DOHH2 (cell line): Measurements from ENCODE around the gene CFAP221.

Experiments
- H3F3A ChIP-seq: fragments of 200-600 bp; sonication (generic), shearing (Covaris generic); 2 replicates; pipeline ENCODE4 v1.6.0; 2016; ENCODE audit warnings: antibody characterized with exemption, mild to moderate bottlenecking; ENCODE audit not compliant: control insufficient read depth, insufficient read depth
- H3K27ac ChIP-seq: fragments of 200-600 bp; sonication (generic); 2 replicates; pipeline ENCODE4 v1.5.1; 2014; ENCODE audit warnings: low read depth, mild to moderate bottlenecking, low read length, moderate library complexity
- H3K27me3 ChIP-seq: fragments of 200-600 bp; sonication (generic); 2 replicates; pipeline ENCODE4 v1.6.1; 2014; ENCODE audit warnings: mild to moderate bottlenecking, low read length, mixed read lengths; ENCODE audit not compliant: control insufficient read depth
- H3K36me3 ChIP-seq: fragments of 200-600 bp; sonication (generic); 2 replicates; pipeline ENCODE4 v1.6.1; 2014; ENCODE audit warnings: mild to moderate bottlenecking, low read length, moderate library complexity, mixed read lengths; ENCODE audit not compliant: control insufficient read depth
- H3K4me1 ChIP-seq: fragments of 200-600 bp; sonication (generic); 2 replicates; pipeline ENCODE4 v1.6.1; 2014; ENCODE audit warnings: mild to moderate bottlenecking, low read length, mixed read lengths; ENCODE audit not compliant: control insufficient read depth
- H3K4me2 ChIP-seq: fragments of 200-600 bp; sonication (generic); 2 replicates; pipeline ENCODE4 v1.6.0; 2014; ENCODE audit warnings: mild to moderate bottlenecking, low read length, moderate library complexity
- H3K4me3 ChIP-seq: fragments of 200-600 bp; sonication (generic); 2 replicates; pipeline ENCODE4 v1.5.1; 2014; ENCODE audit warnings: mild to moderate bottlenecking, low read length, mixed read lengths
- H3K79me2 ChIP-seq: fragments of 200-600 bp; sonication (generic); 2 replicates; pipeline ENCODE4 v1.6.1; 2014; ENCODE audit warnings: mild to moderate bottlenecking, low read length, mixed read lengths; ENCODE audit not compliant: control insufficient read depth
- H3K9me2 ChIP-seq: fragments of 200-600 bp; sonication (generic); replicated peaks from 2 replicates; pipeline ENCODE4 v1.6.1; 2014; ENCODE audit warnings: mild to moderate bottlenecking, low read length, mixed read lengths; ENCODE audit not compliant: control insufficient read depth
- H3K9me3 ChIP-seq: fragments of 200-600 bp; sonication (generic); 2 replicates; pipeline ENCODE4 v1.6.1; 2014; ENCODE audit warnings: antibody characterized with exemption, low read length, mixed read lengths; ENCODE audit not compliant: control insufficient read depth, insufficient read depth
- H4K20me1 ChIP-seq: fragments of 200-600 bp; sonication (generic); 2 replicates; pipeline ENCODE4 v1.6.0; 2014; ENCODE audit warnings: low read depth, mild to moderate bottlenecking, antibody characterized with exemption, low read length, moderate library complexity; ENCODE audit not compliant: control insufficient read depth, insufficient read depth
- CTCF ChIP-seq: fragments of 200-600 bp; sonication (generic); IDR thresholded peaks from one replicate; pipeline ENCODE4 v1.5.1; 2014; ENCODE audit warnings: antibody characterized with exemption, mild to moderate bottlenecking, low read depth, low read length; ENCODE audit not compliant: poor library complexity, severe bottlenecking
- EZH2phosphoT487 ChIP-seq: fragments of 200-600 bp; sonication (generic); IDR thresholded peaks from 2 replicates; pipeline ENCODE4 v1.6.1; 2017; ENCODE audit warnings: borderline replicate concordance, mild to moderate bottlenecking, antibody characterized with exemption, low read length, moderate library complexity, mixed read lengths

CFAP221 gene

DNA sequence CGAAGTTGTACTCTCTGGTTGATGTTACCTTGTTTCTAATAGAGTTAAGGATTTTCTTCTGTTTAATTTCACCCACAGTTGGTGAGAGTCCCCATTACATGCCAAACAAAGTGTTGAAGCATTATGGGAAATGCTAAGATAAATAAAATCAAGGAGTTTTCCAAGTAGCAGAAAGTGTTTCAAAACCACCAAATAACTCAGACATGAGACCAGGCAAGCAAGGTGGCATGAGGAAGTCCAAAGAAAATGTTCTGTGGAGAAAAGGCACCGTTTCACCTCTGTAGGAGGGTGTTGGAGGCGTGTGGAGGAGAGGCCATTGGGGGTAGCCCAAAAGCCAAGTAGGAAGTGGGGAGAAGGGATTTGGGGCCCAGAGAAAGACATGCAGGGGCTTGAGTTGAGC, 8.7 kb downstream of the CFAP221 start:
- no peak overlapping the region for H3K27ac ChIP-seq
- H3K4me1 ChIP-seq, result no peaks in the 10 kb centered on the region
- no peak overlapping the region for H3K4me2 ChIP-seq
- H3K36me3 ChIP-seq, result no peaks in the 10 kb centered on the region
- H3K9me3 ChIP-seq, result no peaks in the 10 kb centered on the region
- H3K27me3 ChIP-seq, result peaks cover 4% of the 10 kb centered on the region; the same call in 1 of the 2 replicates
- no peak overlapping the region for H3K4me3 ChIP-seq
- no peaks in the 10 kb centered on the region for H3K9me2 ChIP-seq
- no peaks in the 10 kb centered on the region for H3K79me2 ChIP-seq
- H4K20me1 ChIP-seq, result no peaks in the 10 kb centered on the region
- H3F3A ChIP-seq, result no peaks in the 10 kb centered on the region
- TF ChIP-seq EZH2phosphoT487, result no peak
- no peak for TF ChIP-seq CTCF

GRCh38 chr2:119553687-119554344, 9.6 kb downstream of the CFAP221 start:
- Histone ChIP-seq H3K4me3 (no peak overlapping the region), H3K9me3 (no peaks in the 10 kb centered on the region), H3K79me2 (no peaks in the 10 kb centered on the region), H3K9me2 (no peaks in the 10 kb centered on the region), H3K27me3 (peaks cover 4% of the 10 kb centered on the region; the same call in 1 of the 2 replicates), H3K27ac (no peak overlapping the region), H3K4me2 (no peak overlapping the region), H3K4me1 (no peaks in the 10 kb centered on the region), H3K36me3 (no peaks in the 10 kb centered on the region), H3F3A (no peaks in the 10 kb centered on the region), H4K20me1 (no peaks in the 10 kb centered on the region)
- TF ChIP-seq CTCF (no peak), EZH2phosphoT487 (no peak)

- Histone ChIP-seq H3K36me3 (no peaks in the 10 kb centered on the region), H3F3A (no peaks in the 10 kb centered on the region), H3K4me2 (no peak overlapping the region), H3K9me2 (no peaks in the 10 kb centered on the region), H3K27ac (no peak overlapping the region), H3K4me3 (no peak overlapping the region), H4K20me1 (no peaks in the 10 kb centered on the region), H3K9me3 (no peaks in the 10 kb centered on the region), H3K79me2 (no peaks in the 10 kb centered on the region), H3K27me3 (0 out of 2 replicates have a peak, but pooled peaks cover 2% of the 10 kb centered on the region), H3K4me1 (no peaks in the 10 kb centered on the region)
- TF ChIP-seq CTCF (no peak), EZH2phosphoT487 (no peak)
These were observed 21.2 kb downstream of the CFAP221 start for GRCh38 chr2:119565481-119565880.
